Natural killer cell treated with Interleukin-12 subunit alpha and Interleukin-12 subunit beta and Interleukin-15 and Interleukin-18, amount 100 ng/mL, for 72 hours (primary cell): ENCODE data around the gene GAN. TPM values are rescaled to one million over a fixed set of nuclear protein-coding genes. Genes with fewer than 3 reads are reported as not detected.
A peak's percentile ranks its signal among the peaks of the same experiment; 100 is the strongest.
"Not testable (repeated sequence)": the region's sequence is repeated elsewhere in the genome, so short reads cannot be mapped to it uniquely, and the experiment has no call there.

Experiments used
- ATAC-seq, 2 donors: fragments of 150-1000 bp; cut with Tn5 transposase in 1 of 2; sonication (Bioruptor Pico), chemical (Tn5 transposase) in 1 of 2; 2 replicates each; pipeline ENCODE4 v1.10.0; 2021
- DNase-seq: peaks from one replicate; pipeline ENCODE4 v3.0.0; 2022; ENCODE audit warnings: low spot score
- H3K27ac Mint-ChIP-seq, 2 donors: 1 replicate in 1 of 2; 2 replicates in 1 of 2; pipeline ENCODE4 v1.8.0; 2022; ENCODE audit warnings: mixed read lengths in 2 of 2, mild to moderate bottlenecking in 1 of 2, moderate library complexity in 1 of 2
- H3K27me3 Mint-ChIP-seq, 2 donors: 1 replicate in 1 of 2; 2 replicates in 1 of 2; pipeline ENCODE4 v1.8.0; 2022; ENCODE audit warnings: mixed read lengths in 2 of 2
- H3K36me3 Mint-ChIP-seq: one replicate; pipeline ENCODE4 v1.8.0; 2022; ENCODE audit warnings: mixed read lengths
- H3K4me1 Mint-ChIP-seq, 2 donors: 1 replicate in 1 of 2; 2 replicates in 1 of 2; pipeline ENCODE4 v1.8.0; 2022; ENCODE audit warnings: low read depth in 2 of 2, mixed read lengths in 2 of 2, mild to moderate bottlenecking in 1 of 2
- H3K4me3 Mint-ChIP-seq: one replicate; pipeline ENCODE4 v1.8.0; 2022; ENCODE audit warnings: mixed read lengths
- H3K9me3 Mint-ChIP-seq: 2 replicates; pipeline ENCODE4 v1.8.0; 2022; ENCODE audit warnings: mixed read lengths
- total RNA-seq, 2 donors: library from RNA; stranded (reverse); gene quantifications; one replicate each; pipeline ENCODE4 v1.2.3, GENCODE V29; 2022

GAN gene
- total RNA-seq, 2 donors from 2014 or later, result 11.0 to 15.8 TPM

DNA sequence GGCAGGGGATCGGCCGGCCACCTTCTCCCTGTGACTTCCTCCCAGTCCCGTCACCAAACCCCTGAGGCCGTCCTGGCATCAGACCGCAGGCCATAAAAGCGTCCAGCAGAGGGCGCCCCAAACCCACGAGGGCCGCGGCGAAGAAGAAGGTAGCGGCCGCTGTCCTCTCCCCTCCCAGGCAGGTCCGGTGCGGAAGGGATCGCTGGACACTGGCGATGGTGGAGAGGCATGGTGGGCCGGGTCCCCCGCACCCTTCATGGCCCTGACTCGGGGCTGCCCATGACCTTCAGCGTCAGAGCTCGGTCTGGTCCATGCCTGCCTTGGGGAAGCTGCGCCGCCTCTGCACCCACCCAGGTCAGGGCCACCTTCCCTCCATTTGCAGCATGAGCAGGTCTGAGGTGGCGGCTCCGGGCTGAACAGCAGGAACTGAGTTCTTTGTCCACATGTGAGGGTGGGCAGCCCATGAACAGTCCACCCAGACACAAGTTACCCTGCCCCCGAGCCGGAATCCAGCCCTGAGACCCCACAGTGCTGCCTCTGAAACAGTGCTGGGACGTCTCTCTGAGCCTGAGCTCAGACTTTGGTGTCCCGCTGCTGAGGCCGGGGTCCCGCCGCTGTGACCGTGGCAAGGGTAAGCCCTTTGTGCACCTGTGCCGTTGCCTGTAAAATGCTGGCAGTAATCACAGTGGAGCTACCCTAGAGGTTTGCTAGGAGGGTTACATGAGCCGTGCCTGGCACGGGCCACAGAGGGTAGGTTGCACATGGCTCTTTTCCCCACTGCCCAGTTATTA, 89.0 kb downstream of the GAN start:
- H3K9me3 Mint-ChIP-seq, result no peaks in the 10 kb centered on the region
- DNase-seq (peak; percentile 83), ATAC-seq (peak; percentile 88 to 91)
- H3K4me1 Mint-ChIP-seq, result peaks cover 0 to 6% of the 10 kb centered on the region in 2 donors
- H3K27ac Mint-ChIP-seq, result no peak overlapping the region
- no peak overlapping the region for H3K4me3 Mint-ChIP-seq
- H3K27me3 Mint-ChIP-seq, result peaks cover 0 to under 1% of the 10 kb centered on the region in 2 donors
- no peaks in the 10 kb centered on the region for H3K36me3 Mint-ChIP-seq

DNA sequence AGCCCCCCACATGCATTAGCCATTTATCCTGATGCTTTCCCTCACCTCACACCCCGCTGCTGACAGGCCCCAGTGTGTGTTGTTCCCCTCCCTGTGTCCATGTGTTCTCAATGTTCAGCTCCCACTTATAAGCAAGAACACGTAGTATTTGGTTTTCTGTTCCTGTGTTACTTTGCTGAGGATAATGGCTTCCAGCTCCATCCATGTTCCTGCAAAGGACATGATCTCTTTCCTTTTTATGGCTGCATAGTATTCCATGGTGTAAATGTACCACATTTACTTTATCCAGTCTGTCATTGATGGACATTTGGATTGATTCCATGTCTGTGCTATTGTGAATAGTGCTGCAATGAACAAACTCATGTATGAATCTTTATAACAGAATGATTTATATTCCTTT, 90.2 kb downstream of the GAN start:
- H3K36me3 Mint-ChIP-seq, H3K4me3 Mint-ChIP-seq: not testable (repeated sequence)

DNA sequence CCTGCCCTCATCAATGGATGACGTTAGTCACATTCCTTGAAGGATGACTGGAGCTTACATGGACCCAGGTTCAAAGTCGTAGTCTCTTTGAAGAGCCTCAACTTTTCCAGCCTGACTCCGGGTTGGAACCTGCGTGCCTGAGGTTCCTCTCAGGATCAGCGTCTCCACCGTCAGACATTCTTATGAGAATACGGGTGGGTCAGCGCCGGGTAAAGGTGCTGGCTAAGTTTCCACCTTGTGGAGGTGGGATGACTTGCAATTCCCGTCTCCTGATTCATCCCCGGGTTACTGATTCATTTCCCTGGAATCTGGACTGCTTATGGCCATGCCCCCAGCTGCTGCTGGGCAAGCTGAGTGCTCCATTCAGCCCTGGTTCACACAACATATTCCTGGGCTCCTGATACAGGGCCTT, 90.9 kb downstream of the GAN start:
- Mint-ChIP-seq H3K36me3 (no peaks in the 10 kb centered on the region), H3K4me1 (peaks cover 0 to 6% of the 10 kb centered on the region in 2 donors), H3K9me3 (no peaks in the 10 kb centered on the region), H3K4me3 (no peak overlapping the region), H3K27ac (no peak overlapping the region), H3K27me3 (peaks cover 0 to 5% of the 10 kb centered on the region in 2 donors)
- no peak for ATAC-seq
- DNase-seq, result no peak

More for the DNA sequence above, 90.2 kb downstream of the GAN start:
- DNase-seq, ATAC-seq, H3K4me1 Mint-ChIP-seq, H3K27me3 Mint-ChIP-seq, H3K27ac Mint-ChIP-seq, H3K9me3 Mint-ChIP-seq: not testable (repeated sequence)

DNA sequence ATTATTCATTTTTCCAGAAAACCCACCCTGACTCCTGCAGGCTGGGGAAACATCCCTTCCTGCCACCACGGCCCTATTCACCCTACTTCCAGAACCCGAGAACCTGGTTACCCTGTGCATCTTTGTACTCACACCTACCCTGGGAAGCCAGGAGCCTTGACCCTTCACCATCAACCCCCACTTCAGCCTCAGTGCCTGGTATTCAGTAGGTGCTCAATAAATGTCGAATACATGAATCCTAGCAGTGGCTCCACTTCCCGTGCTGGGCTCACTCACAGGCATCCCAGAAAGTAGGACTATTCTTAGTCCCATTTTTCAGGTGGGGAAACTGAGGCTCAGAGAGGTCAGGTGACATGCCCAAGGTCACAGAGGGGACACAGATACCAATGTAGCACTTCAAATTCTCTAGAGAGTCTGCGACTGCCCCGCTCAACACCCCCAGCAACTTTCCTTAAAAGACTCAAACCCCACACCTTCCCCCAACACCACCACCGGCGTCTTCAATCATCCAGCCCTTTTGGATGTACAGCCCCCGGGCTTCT, 93.7 kb downstream of the GAN start:
- no peak for ATAC-seq
- Mint-ChIP-seq H3K4me3 (no peak overlapping the region), H3K4me1 (peaks cover 0 to 5% of the 10 kb centered on the region in 2 donors), H3K9me3 (no peaks in the 10 kb centered on the region), H3K36me3 (no peaks in the 10 kb centered on the region), H3K27me3 (peaks cover 0 to 7% of the 10 kb centered on the region in 2 donors), H3K27ac (peak overlapping the region; percentile 34 to 63)
- DNase-seq, result no peak

DNA sequence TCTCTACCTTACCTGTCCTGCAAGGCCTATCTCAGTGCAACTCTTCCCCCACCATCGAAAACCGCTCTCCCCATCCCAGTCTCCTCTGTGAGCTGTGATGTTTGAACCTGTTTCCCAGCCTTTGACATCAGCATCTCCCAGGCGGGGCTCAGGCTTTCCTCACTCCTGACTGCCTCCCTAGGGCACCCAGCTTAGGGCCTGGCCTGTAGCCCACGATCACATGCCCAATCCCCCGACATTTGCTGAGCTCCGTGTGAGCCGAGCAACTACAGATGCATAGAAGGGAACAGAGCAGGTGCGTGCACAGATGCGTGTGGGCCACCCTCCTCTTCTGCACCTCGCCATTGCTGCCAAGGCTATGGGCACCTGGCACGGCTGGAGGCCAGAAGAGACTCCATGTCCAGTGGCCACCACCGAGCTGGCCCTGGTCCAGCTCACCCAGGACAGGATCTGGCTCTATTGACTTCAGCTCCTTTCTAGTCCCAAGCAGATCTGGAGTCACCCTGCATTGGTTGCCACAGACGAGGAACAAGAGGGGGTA, 94.3 kb downstream of the GAN start:
- ATAC-seq (peak in 1 of 2 donors; percentile 36), DNase-seq (no peak)
- H3K36me3 Mint-ChIP-seq, result no peaks in the 10 kb centered on the region
- peak overlapping the region; percentile 34 to 63 for H3K27ac Mint-ChIP-seq
- H3K4me1 Mint-ChIP-seq, result peaks cover 0 to 3% of the 10 kb centered on the region in 2 donors
- H3K4me3 Mint-ChIP-seq, result no peak overlapping the region
- H3K9me3 Mint-ChIP-seq, result no peaks in the 10 kb centered on the region
- H3K27me3 Mint-ChIP-seq, result peaks cover 0 to 7% of the 10 kb centered on the region in 2 donors

DNA sequence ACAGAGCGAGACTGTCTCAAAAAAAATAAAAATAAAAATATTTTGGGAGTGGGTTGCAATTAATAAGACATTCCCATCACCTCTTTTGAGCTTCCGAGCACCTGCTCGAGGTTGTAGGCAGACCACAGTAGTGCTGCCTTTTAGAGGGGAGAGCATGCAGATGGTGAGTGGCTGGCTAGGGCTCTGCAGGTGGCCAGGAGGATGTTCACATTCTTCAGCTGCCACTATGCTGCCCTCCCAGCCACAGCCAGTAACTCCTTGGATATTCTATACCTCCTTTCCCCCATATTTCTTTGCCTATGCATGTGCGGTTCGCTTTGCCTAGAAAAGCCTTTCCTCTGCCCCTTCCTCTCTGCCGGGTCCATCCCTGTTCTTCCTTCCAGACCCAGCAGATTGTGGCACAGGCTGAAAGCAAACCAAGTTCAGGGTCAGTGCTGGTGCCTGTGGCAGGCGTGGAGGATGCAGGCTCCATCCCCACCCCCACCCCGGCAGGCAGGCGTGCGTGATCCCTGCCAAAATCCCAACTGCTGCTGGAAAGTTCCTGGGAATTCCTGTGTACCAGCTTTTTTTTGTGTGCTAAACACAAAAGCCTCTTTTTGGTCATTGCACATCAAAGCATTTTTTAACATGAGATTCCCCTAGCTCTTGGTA, 96.0 kb downstream of the GAN start:
- ATAC-seq (no peak), DNase-seq (no peak)
- H3K9me3 Mint-ChIP-seq, result no peaks in the 10 kb centered on the region
- no peaks in the 10 kb centered on the region for H3K36me3 Mint-ChIP-seq
- no peaks in the 10 kb centered on the region for H3K4me1 Mint-ChIP-seq
- peaks cover 0 to 7% of the 10 kb centered on the region in 2 donors for H3K27me3 Mint-ChIP-seq
- no peak overlapping the region for H3K4me3 Mint-ChIP-seq
- H3K27ac Mint-ChIP-seq, result no peak overlapping the region

DNA sequence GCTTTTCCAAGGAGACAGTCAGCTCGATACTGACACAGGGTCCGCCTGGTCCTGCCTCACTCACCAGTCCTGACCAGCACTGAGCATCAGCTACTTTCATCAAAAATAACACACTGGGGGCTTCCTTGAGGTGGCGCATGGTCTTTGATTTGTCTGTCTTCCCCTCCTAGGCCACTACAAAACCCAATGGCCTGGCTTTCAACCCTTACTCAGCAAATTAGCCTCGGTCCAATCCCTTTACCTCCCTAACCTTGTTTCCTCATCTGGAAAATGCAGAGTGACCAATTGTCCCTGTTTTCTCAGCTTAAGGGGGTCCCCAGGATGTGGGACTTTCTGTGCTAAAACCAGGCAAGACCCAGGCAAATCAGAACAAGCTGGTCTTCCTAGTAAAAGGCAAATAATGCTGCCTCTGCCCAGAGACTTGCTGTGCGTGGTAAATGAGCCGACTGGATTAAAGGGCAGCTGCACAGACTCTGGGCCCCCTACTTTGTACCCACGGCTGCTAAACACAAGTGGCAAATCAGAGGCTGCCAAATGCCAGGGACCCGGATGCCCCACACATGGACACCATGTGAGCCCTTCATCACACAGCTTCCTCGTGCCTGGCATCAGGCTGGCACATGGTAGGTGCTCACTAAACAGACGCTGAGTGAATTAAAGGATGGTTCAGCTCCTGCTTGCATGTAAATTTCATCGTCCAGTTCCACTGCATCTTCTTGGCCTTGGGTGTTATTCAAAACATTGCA, 98.7 kb downstream of the GAN start:
- Mint-ChIP-seq H3K4me1 (no peaks in the 10 kb centered on the region), H3K36me3 (no peaks in the 10 kb centered on the region), H3K27ac (no peak overlapping the region), H3K9me3 (no peaks in the 10 kb centered on the region), H3K4me3 (no peak overlapping the region), H3K27me3 (peaks cover 0 to 7% of the 10 kb centered on the region in 2 donors)
- DNase-seq (no peak), ATAC-seq (no peak)

DNA sequence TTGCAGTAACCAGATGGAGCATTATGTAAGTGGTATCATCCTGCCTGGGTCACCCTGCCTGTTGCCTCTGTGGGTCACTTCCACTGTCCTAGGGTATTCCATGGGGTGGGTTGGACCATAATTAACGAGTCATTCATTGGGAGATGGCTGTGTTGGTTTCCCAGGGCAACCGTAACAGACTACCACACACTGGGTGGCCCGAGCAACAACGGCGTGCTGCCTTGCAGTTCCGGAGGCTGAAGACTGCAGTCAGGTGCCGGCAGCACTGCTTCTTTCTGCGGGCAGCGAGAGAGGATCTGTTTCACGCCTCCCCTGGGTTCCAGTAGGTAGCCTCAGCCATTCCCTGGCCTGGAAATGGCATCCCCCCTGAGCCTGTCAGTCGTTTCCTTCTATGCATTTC, 101.0 kb downstream of the GAN start:
- no peak for ATAC-seq
- no peaks in the 10 kb centered on the region for H3K9me3 Mint-ChIP-seq

DNA sequence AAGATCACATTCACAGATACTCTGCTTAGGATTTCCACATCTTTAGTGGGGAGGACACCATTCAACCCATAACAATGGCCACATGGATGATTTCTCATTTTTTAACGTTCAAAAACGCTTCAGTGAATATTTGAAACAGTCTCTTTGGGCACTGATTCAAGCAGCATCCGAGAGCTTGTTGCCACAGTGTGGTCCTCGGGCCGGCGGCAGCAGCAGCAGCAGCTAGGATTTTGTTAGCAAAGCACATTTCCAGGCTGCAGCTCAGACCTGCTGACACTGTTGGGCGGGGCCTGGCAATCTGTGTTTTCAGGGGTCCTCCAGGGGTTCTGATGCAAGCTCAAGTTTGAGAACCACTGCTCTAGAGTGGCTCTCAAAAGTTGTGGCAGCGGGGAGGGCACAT, 102.0 kb downstream of the GAN start:
- DNase-seq (no peak), ATAC-seq (no peak)
- no peak overlapping the region for H3K4me3 Mint-ChIP-seq
- no peak overlapping the region for H3K27ac Mint-ChIP-seq
- no peaks in the 10 kb centered on the region for H3K36me3 Mint-ChIP-seq
- peaks cover 0 to 2% of the 10 kb centered on the region in 2 donors for H3K27me3 Mint-ChIP-seq
- no peaks in the 10 kb centered on the region for H3K4me1 Mint-ChIP-seq
- H3K9me3 Mint-ChIP-seq, result no peaks in the 10 kb centered on the region

More for the DNA sequence above, 101.0 kb downstream of the GAN start:
- Mint-ChIP-seq H3K27me3 (peaks cover 0 to 2% of the 10 kb centered on the region in 2 donors), H3K27ac (no peak overlapping the region), H3K4me1 (no peaks in the 10 kb centered on the region), H3K4me3 (no peak overlapping the region), H3K36me3 (no peaks in the 10 kb centered on the region)
- DNase-seq, result no peak

DNA sequence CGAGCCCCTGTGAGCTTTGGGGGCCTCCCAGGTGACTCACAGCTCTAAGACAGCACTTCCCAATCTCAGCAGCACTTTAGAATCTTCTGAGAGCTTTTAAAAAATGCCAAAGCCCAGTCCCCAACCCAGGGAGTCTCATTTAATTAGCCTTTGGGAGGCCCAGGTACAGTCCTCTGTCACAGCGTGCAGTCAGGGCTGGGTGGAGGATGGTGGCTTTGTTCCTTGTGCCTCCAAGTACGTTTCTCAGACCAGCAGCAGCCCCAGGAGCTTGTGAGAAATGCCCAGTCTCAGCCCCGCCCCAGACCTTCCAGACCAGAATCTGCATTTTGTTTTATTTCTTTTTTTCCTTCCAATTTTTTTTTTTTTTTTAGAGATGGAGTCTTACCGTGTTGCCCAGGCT, 102.4 kb downstream of the GAN start:
- no peaks in the 10 kb centered on the region for H3K9me3 Mint-ChIP-seq
- H3K4me3 Mint-ChIP-seq, result no peak overlapping the region
- DNase-seq (no peak), ATAC-seq (no peak)
- no peaks in the 10 kb centered on the region for H3K27me3 Mint-ChIP-seq
- H3K4me1 Mint-ChIP-seq, result no peaks in the 10 kb centered on the region
- H3K27ac Mint-ChIP-seq, result no peak overlapping the region
- H3K36me3 Mint-ChIP-seq, result no peaks in the 10 kb centered on the region

DNA sequence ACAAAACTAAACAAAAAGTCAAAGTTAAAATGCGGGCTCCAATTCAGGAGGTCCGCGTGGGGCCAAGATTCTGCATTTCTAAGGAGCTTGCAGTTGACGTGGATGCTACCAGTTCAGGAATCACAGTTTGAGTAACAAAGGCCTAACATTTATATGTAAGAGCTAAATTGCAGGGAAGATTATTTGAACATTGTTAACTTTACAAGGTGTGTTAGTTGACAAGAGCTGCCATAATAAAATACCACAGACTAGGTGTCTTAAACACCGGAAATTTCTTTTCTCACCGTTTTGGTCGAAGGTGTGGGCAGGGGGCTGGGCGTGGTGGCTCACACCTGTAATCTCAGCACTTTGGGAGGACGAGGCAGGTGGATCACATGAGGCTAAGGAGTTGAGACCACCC, 105.0 kb downstream of the GAN start:
- Mint-ChIP-seq H3K4me1 (peaks cover 6 to 8% of the 10 kb centered on the region in 2 donors), H3K9me3 (peaks cover under 1% of the 10 kb centered on the region), H3K27ac (no peak overlapping the region)

DNA sequence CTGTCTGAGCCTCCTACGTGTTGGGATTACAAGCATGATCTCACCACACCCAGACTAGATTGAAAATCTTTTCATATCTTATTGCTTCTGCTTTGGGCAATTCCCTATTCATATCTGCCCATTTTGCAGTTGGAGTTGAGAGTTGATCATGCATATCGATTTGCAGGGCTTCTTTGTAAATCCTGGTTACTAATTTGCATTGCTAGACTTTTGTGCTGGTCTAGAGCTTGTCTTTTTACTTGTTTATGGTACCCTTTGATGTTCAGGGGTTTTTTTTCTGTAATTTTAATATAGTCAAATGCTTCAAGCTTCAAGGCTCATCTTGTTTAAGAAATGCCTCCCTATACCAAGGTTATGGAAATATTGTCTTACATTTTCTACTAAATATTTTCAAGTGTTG, 106.4 kb downstream of the GAN start:
- Mint-ChIP-seq H3K9me3 (peaks cover 2% of the 10 kb centered on the region), H3K4me3 (no peak overlapping the region), H3K27me3 (peaks cover 0 to 2% of the 10 kb centered on the region in 2 donors), H3K4me1 (peaks cover 9 to 12% of the 10 kb centered on the region in 2 donors), H3K27ac (no peak overlapping the region), H3K36me3 (no peaks in the 10 kb centered on the region)
- DNase-seq, result no peak
- no peak for ATAC-seq

More for the DNA sequence above, 105.0 kb downstream of the GAN start:
- no peak for DNase-seq
- H3K36me3 Mint-ChIP-seq, result no peaks in the 10 kb centered on the region
- H3K4me3 Mint-ChIP-seq, result no peak overlapping the region
- no peak for ATAC-seq
- H3K27me3 Mint-ChIP-seq, result no peaks in the 10 kb centered on the region

DNA sequence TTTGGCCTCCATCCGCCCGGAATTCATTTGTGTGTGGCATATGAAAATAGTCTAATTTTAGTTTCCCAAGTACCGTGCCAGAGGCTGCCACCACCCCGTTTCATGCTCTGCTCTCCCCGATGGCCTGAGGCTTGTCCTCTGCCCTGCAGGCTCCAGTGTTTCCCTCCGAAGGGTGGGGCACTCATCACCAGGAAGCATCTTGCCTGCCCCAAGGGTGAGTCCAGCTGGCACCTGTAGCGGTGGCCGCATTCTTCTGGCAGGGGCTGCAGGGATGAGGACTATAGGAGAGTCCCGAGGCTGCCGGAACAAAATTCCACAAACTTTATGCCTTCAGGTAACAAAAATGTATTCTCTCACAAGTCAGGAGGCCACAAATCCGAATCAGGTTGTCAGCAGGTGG, 106.8 kb downstream of the GAN start:
- DNase-seq, result no peak
- H3K27me3 Mint-ChIP-seq, result peaks cover 0 to 2% of the 10 kb centered on the region in 2 donors

More for the DNA sequence above, 106.8 kb downstream of the GAN start:
- Mint-ChIP-seq H3K36me3 (no peaks in the 10 kb centered on the region), H3K27ac (no peak overlapping the region), H3K9me3 (peaks cover 2% of the 10 kb centered on the region), H3K4me3 (no peak overlapping the region), H3K4me1 (peaks cover 9 to 12% of the 10 kb centered on the region in 2 donors)
- no peak for ATAC-seq
